ENCODE measurements around the gene ITPKC. TPM values are rescaled to one million over a fixed set of nuclear protein-coding genes. Genes with fewer than 3 reads are reported as not detected.

Gene ITPKC
- total and polyA plus RNA-seq, 2 experiments from 2014 or later, result 5.3 to 12.6 TPM

- DNase-seq (ENCODE audit: low spot score) (no peak), ATAC-seq (no peak)
- Mint-ChIP-seq H3K4me3 (no peak overlapping the region), H3K36me3 (ENCODE audit: low read depth) (peaks cover 21% of the 10 kb centered on the region), H3K27me3 (ENCODE audit: insufficient read depth, low read depth, poor library complexity) (peaks cover 8% of the 10 kb centered on the region), H3K27ac (no peak overlapping the region), H3K9me3 (no peaks in the 10 kb centered on the region; the same call in 2 of the 3 replicates), H3K4me1 (peaks cover 6% of the 10 kb centered on the region; the same call in 2 of the 3 replicates)
- 0 out of 2 replicates have a peak, but pooled peaks cover 3% of the 10 kb centered on the region for H3K36me3 ChIP-seq (ENCODE audit: insufficient read depth)
- H3K4me3 ChIP-seq, result no peak overlapping the region
- H2AFZ ChIP-seq, result no peak overlapping the region
- H3K9me2 ChIP-seq (ENCODE audit: insufficient read depth), result no peaks in the 10 kb centered on the region
- TF ChIP-seq NANOG (IDR thresholded peaks at IDR 0.05; ENCODE audit: borderline replicate concordance) (no peak), REST (IDR thresholded peaks at IDR 0.05; ENCODE audit: unreplicated experiment) (no peak), CREB1 (CRISPR knock-in tag; IDR thresholded peaks at IDR 0.05; ENCODE audit: low read depth) (no peak), ZNF462 (CRISPR knock-in tag; IDR thresholded peaks at IDR 0.05) (no peak), STAT1 (IDR thresholded peaks at IDR 0.05; ENCODE audit: unreplicated experiment) (no peak), CTCF (conservative IDR thresholded peaks at IDR 0.05; ENCODE audit: low read depth in 2 of 2) (no peak), ETS1 (IDR thresholded peaks at IDR 0.05) (no peak), JUNB (IDR thresholded peaks at IDR 0.05; ENCODE audit: unreplicated experiment) (no peak), EZH2phosphoT487 (IDR thresholded peaks at IDR 0.05; ENCODE audit: unreplicated experiment) (no peak), ZNF114 (CRISPR knock-in tag; IDR thresholded peaks at IDR 0.05) (no peak)
- H3K79me2 ChIP-seq (replicated peaks; ENCODE audit: insufficient read depth), result peaks cover 19% of the 10 kb centered on the region
- no peaks in the 10 kb centered on the region for H3K27me3 ChIP-seq (ENCODE audit: insufficient read depth)
- H4K20me1 ChIP-seq (replicated peaks; ENCODE audit: insufficient read depth), result peaks cover 8% of the 10 kb centered on the region
- no peak overlapping the region for H3K4me2 ChIP-seq
- H3F3A ChIP-seq (replicated peaks; ENCODE audit: low read depth), result no peaks in the 10 kb centered on the region; the same call in 1 of the 2 replicates
- H3K4me1 ChIP-seq (ENCODE audit: insufficient read depth), result peaks cover 8% of the 10 kb centered on the region; the same call in 1 of the 2 replicates
- H3K27ac ChIP-seq (ENCODE audit: low read depth), result no peak overlapping the region
Observed at GRCh38 chr19:40686882-40687524, 29.9 kb upstream of the ITPKC start.

Measured in GM23338 (cell line).